Panc1 (cell line): Measurements from ENCODE around the gene ACBD3.

Source experiments
- CTCF ChIP-seq: fragments of 450-650 bp; IDR thresholded peaks from 2 replicates; pipeline ENCODE4 v1.5.1; 2017; ENCODE audit warnings: mild to moderate bottlenecking
- POLR2AphosphoS5 ChIP-seq: IDR thresholded peaks from 2 replicates; pipeline ENCODE4 v1.6.1; 2012; ENCODE audit warnings: mild to moderate bottlenecking, low read depth, low read length, moderate library complexity

GRCh38 chr1:226123591-226124471 lies 62.7 kb downstream of the ACBD3 start:
- TF ChIP-seq CTCF (no peak), POLR2AphosphoS5 (no peak)
